ENCODE results near the gene SLC35F3.

SLC35F3 gene

GRCh38 chr1:233960386-233960785, 55.9 kb downstream of the SLC35F3 start:
- no peak for TF ChIP-seq EGR1 (IDR thresholded peaks at IDR 0.05)
- TF ChIP-seq TEAD4 (IDR thresholded peaks at IDR 0.05), result no peak
- TF ChIP-seq USF1 (IDR thresholded peaks at IDR 0.05), result no peak
- TF ChIP-seq YY1 (IDR thresholded peaks at IDR 0.05; ENCODE audit: low read depth), result no peak
- no peak for TF ChIP-seq CREB1 (IDR thresholded peaks at IDR 0.05; ENCODE audit: low read depth)
- TF ChIP-seq EP300 (IDR thresholded peaks at IDR 0.05; ENCODE audit: borderline replicate concordance), result no peak
- TF ChIP-seq TAF1 (IDR thresholded peaks at IDR 0.05; ENCODE audit: low read depth), result no peak
- TF ChIP-seq MAX (IDR thresholded peaks at IDR 0.05), result no peak
- no peak for TF ChIP-seq FOXM1 (IDR thresholded peaks at IDR 0.05; ENCODE audit: borderline replicate concordance, low read depth)
- no peak for TF ChIP-seq ZBTB7A (IDR thresholded peaks at IDR 0.05; ENCODE audit: low read depth)
- no peak for TF ChIP-seq REST (IDR thresholded peaks at IDR 0.05; ENCODE audit: low read depth)
- no peak for TF ChIP-seq NFIC (IDR thresholded peaks at IDR 0.05)

DNA sequence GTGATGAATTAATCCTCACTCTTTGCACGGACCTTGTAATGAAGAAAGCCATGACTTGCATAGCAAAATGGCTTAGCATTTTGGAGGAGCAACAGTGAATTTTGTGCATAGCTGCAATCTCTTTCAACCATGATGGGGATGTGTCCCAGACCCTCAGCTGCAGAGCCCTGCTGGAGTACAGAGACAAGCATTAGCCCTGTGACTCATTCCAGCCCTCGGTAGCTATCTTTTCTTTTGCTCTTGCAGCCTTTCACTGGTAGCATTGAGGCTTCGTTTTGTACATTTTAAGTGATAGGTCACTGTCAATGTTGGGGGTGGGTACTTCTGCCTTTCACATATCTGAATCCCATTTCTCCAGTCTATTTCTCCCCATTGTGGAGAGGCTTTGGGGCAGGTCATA, 58.4 kb downstream of the SLC35F3 start:
- TF ChIP-seq CREB1 (IDR thresholded peaks at IDR 0.05; ENCODE audit: low read depth), result no peak
- no peak for TF ChIP-seq EGR1 (IDR thresholded peaks at IDR 0.05)
- TF ChIP-seq USF1 (IDR thresholded peaks at IDR 0.05), result no peak
- no peak for TF ChIP-seq TCF12 (IDR thresholded peaks at IDR 0.05; ENCODE audit: low read depth)
- no peak for TF ChIP-seq TAF1 (IDR thresholded peaks at IDR 0.05; ENCODE audit: low read depth)

GRCh38 chr1:233965856-233966255, 61.4 kb downstream of the SLC35F3 start:
- TF ChIP-seq NFIC (IDR thresholded peaks at IDR 0.05) (no peak), FOXM1 (IDR thresholded peaks at IDR 0.05; ENCODE audit: borderline replicate concordance, low read depth) (no peak), TEAD4 (IDR thresholded peaks at IDR 0.05) (no peak), TAF1 (IDR thresholded peaks at IDR 0.05; ENCODE audit: low read depth) (no peak), CREB1 (IDR thresholded peaks at IDR 0.05; ENCODE audit: low read depth) (no peak), REST (IDR thresholded peaks at IDR 0.05; ENCODE audit: low read depth) (no peak), EP300 (IDR thresholded peaks at IDR 0.05; ENCODE audit: borderline replicate concordance) (no peak), USF1 (IDR thresholded peaks at IDR 0.05) (no peak)

DNA sequence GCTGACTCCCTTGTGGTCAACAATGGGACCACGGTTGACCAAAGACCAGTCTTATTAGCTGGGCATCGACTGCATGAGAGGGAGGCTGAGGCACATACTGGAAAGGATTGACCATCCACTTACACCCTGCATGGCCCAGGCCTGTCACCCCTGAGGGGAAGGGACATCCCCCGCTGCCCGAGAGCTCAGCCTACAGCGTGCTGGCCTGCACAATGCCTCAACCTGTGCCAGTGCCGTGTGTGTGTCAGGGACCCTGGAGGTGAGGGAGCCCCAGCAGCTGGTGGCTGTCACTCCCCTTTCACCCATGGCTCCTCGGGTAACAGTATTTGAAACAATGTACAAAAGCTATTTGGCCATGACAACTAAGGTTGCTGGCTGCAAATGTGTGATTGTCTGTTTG, 67.3 kb downstream of the SLC35F3 start:
- TF ChIP-seq NFIC (IDR thresholded peaks at IDR 0.05) (no peak), REST (IDR thresholded peaks at IDR 0.05; ENCODE audit: low read depth) (no peak), CEBPB (IDR thresholded peaks at IDR 0.05) (no peak), RAD21 (IDR thresholded peaks at IDR 0.05; ENCODE audit: low read depth) (no peak), CREB1 (IDR thresholded peaks at IDR 0.05; ENCODE audit: low read depth) (no peak), EP300 (IDR thresholded peaks at IDR 0.05; ENCODE audit: borderline replicate concordance) (no peak), TEAD4 (IDR thresholded peaks at IDR 0.05) (no peak), MAX (IDR thresholded peaks at IDR 0.05) (no peak), YY1 (IDR thresholded peaks at IDR 0.05; ENCODE audit: low read depth) (no peak), EGR1 (IDR thresholded peaks at IDR 0.05) (no peak), TAF1 (IDR thresholded peaks at IDR 0.05; ENCODE audit: low read depth) (no peak), ZBTB7A (IDR thresholded peaks at IDR 0.05; ENCODE audit: low read depth) (no peak), FOXM1 (IDR thresholded peaks at IDR 0.05; ENCODE audit: borderline replicate concordance, low read depth) (no peak), USF1 (IDR thresholded peaks at IDR 0.05) (no peak), TCF12 (IDR thresholded peaks at IDR 0.05; ENCODE audit: low read depth) (no peak)

Data from Ishikawa (cell line).